H1 (cell line): ENCODE results near the gene MTIF3. TPM values are rescaled to one million over a fixed set of nuclear protein-coding genes. Genes with fewer than 3 reads are reported as not detected.

Source experiments
- CTCF ChIA-PET: fragments of 300-600 bp; sonication (Branson Sonifier 250); formaldehyde crosslinking; loops from one replicate; lab custom pipeline; 2021; ENCODE audit not compliant: partially characterized antibody; lab: Charles Lee
- POLR2A ChIA-PET: fragments of 300-600 bp; sonication (Branson Sonifier 250); formaldehyde crosslinking; loops from one replicate; lab custom pipeline; 2021; ENCODE audit warnings: inconsistent platforms; ENCODE audit not compliant: partially characterized antibody; lab: Charles Lee
- DNase-seq, 2 experiments: peaks; one replicate each; pipeline versions ENCODE4 v3.0.0 to v3.0.0-alpha.2; 2010 to 2022; ENCODE audit warnings: low spot score in 2 of 2, low read depth in 1 of 2, mixed read lengths in 1 of 2
- FAIRE-seq: peaks from 2 replicates; lab custom pipeline; 2011; peaks lifted over from hg19 to GRCh38; lab: Jason Lieb, UNC
- H2AFZ ChIP-seq: 2 replicates; pipeline ENCODE4 v1.8.1; 2012; ENCODE audit warnings: low read length, inconsistent platforms
- H2AK5ac ChIP-seq: 2 replicates; pipeline ENCODE4 v1.6.1; 2013; ENCODE audit warnings: low read depth, low read length
- H2BK120ac ChIP-seq: replicated peaks from 2 replicates; pipeline ENCODE3; 2013; ENCODE audit warnings: low read depth, low read length, inconsistent platforms
- H2BK12ac ChIP-seq: 2 replicates; pipeline ENCODE4 v1.6.1; 2013; ENCODE audit warnings: low read depth, low read length
- H2BK15ac ChIP-seq: 2 replicates; pipeline ENCODE4 v1.6.1; 2013; ENCODE audit warnings: low read length
- H2BK20ac ChIP-seq: 2 replicates; pipeline ENCODE4 v1.6.1; 2013; ENCODE audit warnings: low read length
- H2BK5ac ChIP-seq: 2 replicates; pipeline ENCODE4 v1.6.1; 2013; ENCODE audit warnings: low read depth, low read length
- H3K14ac ChIP-seq: 2 replicates; pipeline ENCODE4 v1.6.1; 2013; ENCODE audit warnings: inconsistent platforms; ENCODE audit not compliant: insufficient read length
- H3K18ac ChIP-seq: 2 replicates; pipeline ENCODE4 v1.6.1; 2013; ENCODE audit warnings: low read length; ENCODE audit errors: extremely low read depth
- H3K23ac ChIP-seq: 2 replicates; pipeline ENCODE4 v1.6.1; 2013; ENCODE audit warnings: inconsistent platforms; ENCODE audit not compliant: insufficient read length
- H3K23me2 ChIP-seq: 2 replicates; pipeline ENCODE4 v1.6.1; 2013; ENCODE audit warnings: low read depth, low read length
- H3K27ac ChIP-seq: 2 replicates; pipeline ENCODE4 v1.6.1; 2011; ENCODE audit warnings: low read depth, low read length, inconsistent platforms
- H3K27me3 ChIP-seq, 4 experiments: replicated peaks in 1 of 4; 1 replicate in 1 of 4; 2 replicates in 3 of 4; pipeline versions ENCODE4 v1.6.1 to v1.8.1; 2011 to 2013; ENCODE audit warnings: low read length in 3 of 4, mild to moderate bottlenecking in 3 of 4, inconsistent platforms in 2 of 4, mixed read lengths in 2 of 4, moderate library complexity in 1 of 4; ENCODE audit not compliant: control insufficient read depth in 3 of 4, insufficient read depth in 3 of 4; ENCODE audit errors: extremely low read depth in 1 of 4
- H3K36me3 ChIP-seq, 4 experiments: 2 replicates each; pipeline versions ENCODE4 v1.6.1 to v1.8.1; 2011 to 2013; ENCODE audit warnings: mild to moderate bottlenecking in 4 of 4, low read length in 3 of 4, moderate library complexity in 2 of 4, control low read depth in 1 of 4, inconsistent platforms in 1 of 4; ENCODE audit not compliant: insufficient read depth in 4 of 4, control insufficient read depth in 2 of 4
- H3K4ac ChIP-seq: replicated peaks from 2 replicates; pipeline ENCODE3; 2013; ENCODE audit warnings: low read length, low read depth, mixed read lengths, inconsistent platforms; ENCODE audit not compliant: insufficient read length
- H3K4me1 ChIP-seq, 4 experiments: replicated peaks in 1 of 4; 1 replicate in 1 of 4; 2 replicates in 3 of 4; pipeline versions ENCODE4 v1.6.1 to v1.8.1; 2011 to 2013; ENCODE audit warnings: low read length in 3 of 4, inconsistent platforms in 2 of 4, mixed read lengths in 1 of 4; ENCODE audit not compliant: insufficient read depth in 4 of 4, control insufficient read depth in 3 of 4
- H3K4me2 ChIP-seq, 2 experiments: 2 replicates each; pipeline versions ENCODE4 v1.6.1 to v1.8.1; 2011 to 2013; ENCODE audit warnings: low read depth in 2 of 2, low read length in 2 of 2, control low read depth in 1 of 2, inconsistent platforms in 1 of 2, mild to moderate bottlenecking in 1 of 2; ENCODE audit not compliant: insufficient read depth in 1 of 2
- H3K4me3 ChIP-seq, 4 experiments: fragments of 200-600, 300-600 bp in 1 of 4; sonication (generic), shearing (Covaris generic), sonication (Bioruptor Twin) in 1 of 4; 2 replicates each; pipeline versions ENCODE4 v1.5.1 to v1.8.1; 2011 to 2016; ENCODE audit warnings: low read length in 4 of 4, low read depth in 3 of 4, control low read depth in 2 of 4, inconsistent platforms in 2 of 4, mild to moderate bottlenecking in 2 of 4, mixed read lengths in 1 of 4, moderate library complexity in 1 of 4; ENCODE audit not compliant: insufficient read depth in 2 of 4; ENCODE audit errors: extremely low read depth in 1 of 4
- H3K56ac ChIP-seq: replicated peaks from 2 replicates; pipeline ENCODE3; 2013; ENCODE audit warnings: low read depth, mild to moderate bottlenecking, mixed read lengths, low read length, inconsistent platforms; ENCODE audit not compliant: insufficient read length
- H3K79me1 ChIP-seq: 2 replicates; pipeline ENCODE4 v1.6.1; 2013; ENCODE audit warnings: low read depth, low read length, control low read depth
- H3K79me2 ChIP-seq, 2 experiments: 2 replicates each; pipeline versions ENCODE4 v1.6.1 to v1.8.1; 2012 to 2013; ENCODE audit warnings: low read length in 2 of 2, mild to moderate bottlenecking in 2 of 2, inconsistent platforms in 1 of 2; ENCODE audit not compliant: insufficient read depth in 2 of 2, control insufficient read depth in 1 of 2
- H3K9ac ChIP-seq, 4 experiments: replicated peaks in 1 of 4; 1 replicate in 1 of 4; 2 replicates in 3 of 4; pipeline versions ENCODE4 v1.6.1 to v1.8.1; 2011 to 2013; ENCODE audit warnings: low read depth in 3 of 4, low read length in 3 of 4, control low read depth in 2 of 4, mild to moderate bottlenecking in 2 of 4, moderate library complexity in 2 of 4, inconsistent platforms in 1 of 4; ENCODE audit errors: extremely low read depth in 1 of 4
- H3K9me3 ChIP-seq, 2 experiments: 2 replicates each; pipeline versions ENCODE4 v1.6.1 to v1.8.1; 2012 to 2013; ENCODE audit warnings: mild to moderate bottlenecking in 2 of 2, moderate library complexity in 2 of 2, control low read depth in 1 of 2, inconsistent platforms in 1 of 2, low read depth in 1 of 2, low read length in 1 of 2, mixed read lengths in 1 of 2; ENCODE audit not compliant: insufficient read depth in 2 of 2
- H4K20me1 ChIP-seq, 2 experiments: replicated peaks in 1 of 2; 2 replicates each; pipeline versions ENCODE3 to v1.8.1; 2011 to 2013; ENCODE audit warnings: inconsistent platforms in 2 of 2, low read length in 2 of 2, mild to moderate bottlenecking in 1 of 2; ENCODE audit not compliant: insufficient read depth in 2 of 2, control insufficient read depth in 1 of 2
- H4K5ac ChIP-seq: 2 replicates; pipeline ENCODE4 v1.6.1; 2013; ENCODE audit warnings: low read length, low read depth, mixed read lengths, inconsistent platforms; ENCODE audit not compliant: insufficient read length
- H4K8ac ChIP-seq: 2 replicates; pipeline ENCODE4 v1.8.0; 2013; ENCODE audit warnings: mild to moderate bottlenecking, moderate library complexity, low read length, inconsistent platforms; ENCODE audit not compliant: insufficient read depth; ENCODE audit errors: extremely low read depth
- H4K91ac ChIP-seq: replicated peaks from 2 replicates; pipeline ENCODE3; 2013; ENCODE audit warnings: low read length, mixed read lengths, inconsistent platforms; ENCODE audit not compliant: insufficient read length
- BRCA1 ChIP-seq: IDR thresholded peaks from 2 replicates; pipeline ENCODE4 v1.6.1; 2012; ENCODE audit warnings: low read depth, low read length, improper control_type of control experiment
- CREB1 ChIP-seq: IDR thresholded peaks from 2 replicates; pipeline ENCODE4 v1.6.1; 2012; ENCODE audit warnings: inconsistent platforms
- JUND ChIP-seq: IDR thresholded peaks from 2 replicates; pipeline ENCODE4 v1.6.1; 2011; ENCODE audit warnings: mild to moderate bottlenecking, improper control_type of control experiment, low read length
- KDM1A ChIP-seq: fragments of 200-600, 300-600 bp; sonication (generic); IDR thresholded peaks from 2 replicates; pipeline ENCODE4 v1.7.1; 2016; ENCODE audit warnings: mild to moderate bottlenecking, low read length, borderline replicate concordance
- NRF1 ChIP-seq: IDR thresholded peaks from 2 replicates; pipeline ENCODE4 v1.6.1; 2011; ENCODE audit warnings: mild to moderate bottlenecking, low read depth, low read length, improper control_type of control experiment
- YY1 ChIP-seq: IDR thresholded peaks from 2 replicates; pipeline ENCODE4 v1.6.1; 2011; ENCODE audit warnings: low read depth, mild to moderate bottlenecking, low read length
- WGBS, 2 experiments: shearing (Covaris generic) in 1 of 2; methylation state at CpG; one replicate each; pipeline versions ENCODE4 v1.1.6 to v1.1.7; 2013 to 2015; ENCODE audit warnings: low lambda C conversion rate in 2 of 2, mixed read lengths in 2 of 2, inconsistent platforms in 1 of 2, low coverage in 1 of 2, missing lambda C conversion rate in 1 of 2; ENCODE audit not compliant: insufficient replicate concordance in 2 of 2, insufficient coverage in 1 of 2, insufficient read length in 1 of 2; ENCODE audit errors: extremely low coverage in 1 of 2, missing lambda C conversion rate in 1 of 2; 5-methylcytosine and 5-hydroxymethylcytosine counted together
- polyA plus RNA-seq, 7 experiments: library from polyadenylated mRNA; depleted of rRNA in 3 of 7; stranded (reverse) in 5 of 7; unstranded in 2 of 7; fragments of >200 nt in 5 of 7; fragments of 200-250 nt in 2 of 7; gene quantifications; 1 replicate in 5 of 7; 2 replicates in 1 of 7; 4 replicates in 1 of 7; pipeline versions ENCODE4 v1.2.1 to v1.2.3, GENCODE V29; 2011 to 2013; ENCODE audit warnings: missing spikeins in 2 of 7, mixed read lengths in 2 of 7
- total RNA-seq: library from RNA; stranded (reverse); fragmentation: NEBNext Ultra II Directional; extraction: Animal tissue kit (Norgen Biotek cat#: 25700); gene quantifications from 2 replicates; pipeline ENCODE4 v1.2.1, GENCODE V29; 2021

The MTIF3 gene
- total and polyA plus RNA-seq, 2 of the 8 experiments (the other 6 are each of a cell fraction or from before 2014, with no cell fraction given) = 29.4 to 36.4 TPM

GRCh38 chr13:27495551-27495950 is 45.2 kb upstream of the MTIF3 start:
- Histone ChIP-seq H3K4me3 (no peak overlapping the region), H3K18ac (no peak overlapping the region), H4K20me1 (no peaks in the 10 kb centered on the region), H3K14ac (no peak overlapping the region), H3K23ac (no peak overlapping the region), H3K79me2 (no peaks in the 10 kb centered on the region), H3K79me1 (no peaks in the 10 kb centered on the region), H2BK20ac (no peak overlapping the region), H3K27ac (no peak overlapping the region), H4K8ac (no peak overlapping the region), H2BK120ac (no peak overlapping the region), H3K9me3 (no peaks in the 10 kb centered on the region), H3K23me2 (no peaks in the 10 kb centered on the region), H3K36me3 (no peaks in the 10 kb centered on the region), H2BK5ac (no peak overlapping the region), H2AFZ (no peak overlapping the region), H3K4me1 (peaks cover 0 to 2% (median 2%) of the 10 kb centered on the region in 4 experiments; a peak in 3 of 7 replicates), H3K27me3 (no peaks in the 10 kb centered on the region), H4K91ac (no peak overlapping the region), H3K56ac (no peak overlapping the region), H3K4me2 (no peak overlapping the region), H3K9ac (no peak overlapping the region), H3K4ac (no peak overlapping the region), H2AK5ac (no peak overlapping the region), H4K5ac (no peak overlapping the region), H2BK12ac (no peak overlapping the region), H2BK15ac (no peak overlapping the region)
- FAIRE-seq (no peak), DNase-seq (no peak)
- ChIA-PET POLR2A (no interaction called here), CTCF (interaction anchor here (4.2 kb wide), 1 partner anchor 122 kb away, joined by 13 read pairs; no protein-coding TSS in a partner anchor)
- no peak for TF ChIP-seq CREB1
- TF ChIP-seq JUND = no peak
- TF ChIP-seq KDM1A = no peak
- no peak for TF ChIP-seq NRF1
- TF ChIP-seq BRCA1 = no peak
- no peak for TF ChIP-seq YY1
- WGBS, 2 experiments = 83% methylated on average over 3 of the region's 3 CpGs; no CpG with 5 or more reads in 1 of the 2 experiments
